ENCODE measurements around the gene SPDEF. TPM values are rescaled to one million over a fixed set of nuclear protein-coding genes. Genes with fewer than 3 reads are reported as not detected.

Gene SPDEF
- total and polyA plus RNA-seq, 2 donors (not counting 1 experiment from before 2014, with no cell fraction given) = under 0.01 to 0.03 TPM

DNA sequence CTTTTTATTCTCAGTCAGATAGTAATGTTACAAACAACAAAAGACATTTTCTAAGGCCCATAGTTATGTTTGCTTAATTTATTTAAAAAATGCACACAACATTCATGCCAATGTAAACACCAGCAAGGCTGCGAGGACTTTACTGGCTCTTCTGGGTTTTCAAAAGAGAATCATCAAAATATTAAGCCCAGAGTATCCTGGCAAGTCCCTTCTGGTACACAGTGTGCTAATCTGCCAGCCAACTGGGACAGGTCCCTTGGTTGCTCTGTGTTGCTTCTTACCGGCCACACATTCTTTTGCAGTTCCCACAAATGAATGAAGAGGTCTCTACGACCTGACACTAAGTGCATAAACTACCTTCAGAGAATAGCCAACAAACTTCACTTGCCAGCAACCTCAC is 42.6 kb upstream of the SPDEF start:
- Histone ChIP-seq H3K4me2 (ENCODE audit: extremely low read depth, insufficient read depth, low read length) (no peak overlapping the region), H2AFZ (ENCODE audit: low read length) (no peak overlapping the region), H3K36me3 (ENCODE audit: control insufficient read depth, insufficient read depth, low read length) (peaks cover 4% of the 10 kb centered on the region), H3K9ac (ENCODE audit: insufficient read depth, low read length) (no peak overlapping the region), H3K27me3 (ENCODE audit: control insufficient read depth, insufficient read depth, low read length) (no peaks in the 10 kb centered on the region), H3K27ac (ENCODE audit: insufficient read depth, low read length) (no peak overlapping the region), H3K4me3 (replicated peaks in 1 of 4; ENCODE audit: control extremely low read depth in 1 of 4, insufficient read depth in 1 of 4, low read depth in 3 of 4, low read length in 4 of 4) (no peak overlapping the region), H3K79me2 (ENCODE audit: control insufficient read depth, insufficient read depth, low read length) (peaks cover 18% of the 10 kb centered on the region), H3K9me3 (ENCODE audit: control insufficient read depth, insufficient read depth, low read depth, low read length) (no peaks in the 10 kb centered on the region), H3K4me1 (ENCODE audit: control insufficient read depth, extremely low read depth, insufficient read depth, low read length) (peaks cover 4% of the 10 kb centered on the region), H4K20me1 (ENCODE audit: control insufficient read depth, extremely low read depth, insufficient read depth, low read length) (no peaks in the 10 kb centered on the region)
- peak in 1 of 2 donors; percentile 9 for DNase-seq (ENCODE audit: low read depth in 2 of 2)
- TF ChIP-seq CTCF (conservative IDR thresholded peaks at IDR 0.05 in 1 of 2, IDR thresholded peaks at IDR 0.05 in 1 of 2; ENCODE audit: low read depth in 1 of 2, low read length in 2 of 2) (no peak), EZH2 (IDR thresholded peaks at IDR 0.05; ENCODE audit: low read length, missing control alignments) (no peak)

DNA sequence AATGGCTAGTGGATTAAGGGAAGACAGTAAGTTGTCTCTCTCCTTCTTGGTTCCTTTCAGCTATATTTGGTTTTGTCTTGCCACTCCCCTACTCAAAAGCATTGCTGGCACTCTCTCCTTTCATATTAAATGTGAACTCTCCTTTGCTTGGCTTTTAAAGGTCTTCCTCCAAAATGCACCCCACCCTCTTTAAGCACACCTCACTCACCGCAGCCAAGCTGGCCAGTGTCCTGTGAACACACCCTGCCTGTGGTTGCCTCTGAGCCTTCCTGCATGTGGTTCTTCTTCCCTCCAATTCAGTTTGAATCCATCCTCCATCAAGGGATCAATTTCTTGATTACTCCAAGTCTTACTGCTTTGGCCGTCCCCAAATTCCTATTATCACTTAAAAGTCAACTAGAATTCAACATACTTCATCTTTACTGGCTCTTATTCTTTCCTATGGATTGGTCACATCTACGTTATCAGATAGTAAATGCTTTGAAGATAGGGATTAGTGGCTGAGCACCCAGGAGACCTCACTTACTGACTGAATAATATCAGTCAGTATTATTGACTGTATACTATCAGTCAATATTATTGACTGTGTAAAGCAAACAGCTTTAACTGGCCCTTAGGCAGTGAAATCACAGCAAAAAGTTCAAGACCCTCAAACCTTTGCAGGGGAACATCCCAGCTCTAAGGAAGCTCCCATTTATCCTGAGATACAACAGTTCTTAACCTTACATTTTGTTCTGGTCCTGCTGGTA is 41.6 kb upstream of the SPDEF start:
- H3K4me1 ChIP-seq (ENCODE audit: control insufficient read depth, extremely low read depth, insufficient read depth, low read length) = peaks cover 4% of the 10 kb centered on the region
- H3K36me3 ChIP-seq (ENCODE audit: control insufficient read depth, insufficient read depth, low read length) = peaks cover 2% of the 10 kb centered on the region
- H2AFZ ChIP-seq (ENCODE audit: low read length) = no peak overlapping the region
- no peaks in the 10 kb centered on the region for H3K9me3 ChIP-seq (ENCODE audit: control insufficient read depth, insufficient read depth, low read depth, low read length)
- H3K4me2 ChIP-seq (ENCODE audit: extremely low read depth, insufficient read depth, low read length) = no peak overlapping the region
- H3K27me3 ChIP-seq (ENCODE audit: control insufficient read depth, insufficient read depth, low read length) = no peaks in the 10 kb centered on the region
- H3K4me3 ChIP-seq (replicated peaks in 1 of 4; ENCODE audit: control extremely low read depth in 1 of 4, insufficient read depth in 1 of 4, low read depth in 3 of 4, low read length in 4 of 4) = no peak overlapping the region
- H3K9ac ChIP-seq (ENCODE audit: insufficient read depth, low read length) = no peak overlapping the region
- no peak overlapping the region for H3K27ac ChIP-seq (ENCODE audit: insufficient read depth, low read length)
- no peak for TF ChIP-seq CTCF (conservative IDR thresholded peaks at IDR 0.05 in 1 of 2, IDR thresholded peaks at IDR 0.05 in 1 of 2; ENCODE audit: low read depth in 1 of 2, low read length in 2 of 2)
- no peak for TF ChIP-seq EZH2 (IDR thresholded peaks at IDR 0.05; ENCODE audit: low read length, missing control alignments)
- no peaks in the 10 kb centered on the region for H4K20me1 ChIP-seq (ENCODE audit: control insufficient read depth, extremely low read depth, insufficient read depth, low read length)
- peaks cover 15% of the 10 kb centered on the region for H3K79me2 ChIP-seq (ENCODE audit: control insufficient read depth, insufficient read depth, low read length)
- DNase-seq (ENCODE audit: low read depth in 2 of 2) = no peak

- H4K20me1 ChIP-seq (ENCODE audit: control insufficient read depth, extremely low read depth, insufficient read depth, low read length) = no peaks in the 10 kb centered on the region
- TF ChIP-seq EZH2 (IDR thresholded peaks at IDR 0.05; ENCODE audit: low read length, missing control alignments) = no peak
- TF ChIP-seq CTCF (conservative IDR thresholded peaks at IDR 0.05 in 1 of 2, IDR thresholded peaks at IDR 0.05 in 1 of 2; ENCODE audit: low read depth in 1 of 2, low read length in 2 of 2) = no peak
- peaks cover 16% of the 10 kb centered on the region for H3K79me2 ChIP-seq (ENCODE audit: control insufficient read depth, insufficient read depth, low read length)
Measured at GRCh38 chr6:34596798-34597197, 40.7 kb upstream of the SPDEF start.

More at GRCh38 chr6:34596798-34597197, 40.7 kb upstream of the SPDEF start:
- Histone ChIP-seq H3K9me3 (ENCODE audit: control insufficient read depth, insufficient read depth, low read depth, low read length) (no peaks in the 10 kb centered on the region), H3K27ac (ENCODE audit: insufficient read depth, low read length) (no peak overlapping the region), H3K4me2 (ENCODE audit: extremely low read depth, insufficient read depth, low read length) (no peak overlapping the region), H3K27me3 (ENCODE audit: control insufficient read depth, insufficient read depth, low read length) (no peaks in the 10 kb centered on the region), H3K4me1 (ENCODE audit: control insufficient read depth, extremely low read depth, insufficient read depth, low read length) (peaks cover 4% of the 10 kb centered on the region), H3K4me3 (replicated peaks in 1 of 4; ENCODE audit: control extremely low read depth in 1 of 4, insufficient read depth in 1 of 4, low read depth in 3 of 4, low read length in 4 of 4) (no peak overlapping the region), H2AFZ (ENCODE audit: low read length) (no peak overlapping the region), H3K36me3 (ENCODE audit: control insufficient read depth, insufficient read depth, low read length) (peaks cover 1% of the 10 kb centered on the region), H3K9ac (ENCODE audit: insufficient read depth, low read length) (no peak overlapping the region)
- DNase-seq (ENCODE audit: low read depth in 2 of 2) = no peak

Measured in fibroblast of lung (primary cell).